WERI-Rb-1 (cell line): ENCODE data around the gene FHOD1.
A peak's percentile ranks its signal among the peaks of the same experiment; 100 is the strongest.

Experiments used
- DNase-seq: peaks from one replicate; pipeline ENCODE4 v3.0.0-alpha.2; 2020
- H3K27ac ChIP-seq: fragments of 250-450 bp; sonication (Bioruptor Pico); 2 replicates; pipeline ENCODE4 v1.5.1; 2020; ENCODE audit warnings: mild to moderate bottlenecking, moderate library complexity
- H3K27me3 ChIP-seq: fragments of 250-450 bp; sonication (Bioruptor Pico); 2 replicates; pipeline ENCODE4 v1.5.1; 2021; ENCODE audit warnings: mild to moderate bottlenecking, low read depth, moderate library complexity; ENCODE audit not compliant: insufficient read depth, severe bottlenecking
- H3K36me3 ChIP-seq: fragments of 250-450 bp; sonication (Bioruptor Pico); 2 replicates; pipeline ENCODE4 v1.5.1; 2020; ENCODE audit warnings: mild to moderate bottlenecking, moderate library complexity
- H3K4me3 ChIP-seq: 2 replicates; pipeline ENCODE4 v1.5.1; 2011; ENCODE audit warnings: low read depth, mild to moderate bottlenecking, control low read depth, low read length
- H3K9me3 ChIP-seq: fragments of 250-450 bp; sonication (Bioruptor Pico); 2 replicates; pipeline ENCODE4 v1.5.1; 2021; ENCODE audit warnings: mild to moderate bottlenecking, moderate library complexity; ENCODE audit not compliant: severe bottlenecking
- CTCF ChIP-seq: IDR thresholded peaks from 2 replicates; pipeline ENCODE4 v1.5.1; 2011; ENCODE audit warnings: low read depth, mild to moderate bottlenecking, control low read depth, inconsistent platforms, low read length

FHOD1 gene

GRCh38 chr16:67211674-67212073, 35.6 kb downstream of the FHOD1 start:
- Histone ChIP-seq H3K9me3 (no peaks in the 10 kb centered on the region), H3K4me3 (no peak overlapping the region), H3K27ac (no peak overlapping the region), H3K36me3 (no peaks in the 10 kb centered on the region), H3K27me3 (no peaks in the 10 kb centered on the region)
- no peak for DNase-seq
- TF ChIP-seq CTCF, result no peak

- Histone ChIP-seq H3K36me3 (no peaks in the 10 kb centered on the region), H3K27ac (no peak overlapping the region), H3K4me3 (no peak overlapping the region), H3K9me3 (no peaks in the 10 kb centered on the region), H3K27me3 (no peaks in the 10 kb centered on the region)
- no peak for TF ChIP-seq CTCF
- DNase-seq, result no peak
Observed at GRCh38 chr16:67210069-67210937, 37.0 kb downstream of the FHOD1 start.

GRCh38 chr16:67209565-67209964, 37.7 kb downstream of the FHOD1 start:
- Histone ChIP-seq H3K27me3 (no peaks in the 10 kb centered on the region), H3K36me3 (peaks cover 2% of the 10 kb centered on the region; the same call in 1 of the 2 replicates), H3K27ac (no peak overlapping the region), H3K9me3 (no peaks in the 10 kb centered on the region), H3K4me3 (no peak overlapping the region)
- TF ChIP-seq CTCF, result no peak
- no peak for DNase-seq

GRCh38 chr16:67208154-67208896, 39.0 kb downstream of the FHOD1 start:
- Histone ChIP-seq H3K27ac (no peak overlapping the region), H3K4me3 (no peak overlapping the region), H3K9me3 (no peaks in the 10 kb centered on the region), H3K36me3 (peaks cover 13% of the 10 kb centered on the region), H3K27me3 (no peaks in the 10 kb centered on the region)
- no peak for TF ChIP-seq CTCF
- no peak for DNase-seq

GRCh38 chr16:67207249-67208091, 39.8 kb downstream of the FHOD1 start:
- no peak for TF ChIP-seq CTCF
- DNase-seq, result no peak
- peaks cover 21% of the 10 kb centered on the region for H3K36me3 ChIP-seq
- peak overlapping the region; percentile 4; the same call in 1 of the 2 replicates for H3K4me3 ChIP-seq
- H3K27ac ChIP-seq, result peak overlapping the region; percentile 59
- H3K9me3 ChIP-seq, result no peaks in the 10 kb centered on the region
- H3K27me3 ChIP-seq, result no peaks in the 10 kb centered on the region
